ENCODE data around the gene PGD.

DNA sequence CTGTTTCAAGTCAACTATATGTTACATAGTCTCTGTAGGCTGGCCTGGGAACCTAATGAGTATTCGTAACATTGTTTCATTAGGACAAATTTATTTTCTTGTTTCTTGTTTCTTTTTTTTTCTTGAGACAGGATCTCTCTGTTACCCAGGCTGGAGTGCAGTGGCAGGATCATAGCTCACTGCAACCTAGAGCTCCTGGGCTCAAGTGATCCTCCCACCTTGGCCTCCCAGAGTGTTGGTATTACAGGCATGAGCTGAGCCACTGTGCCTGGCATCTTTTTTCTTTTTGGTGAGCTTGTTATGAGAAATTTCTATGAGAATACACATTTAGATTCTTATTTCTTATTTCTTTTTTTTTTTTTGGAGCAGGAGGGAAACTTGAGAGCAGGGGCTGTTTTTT is 38.2 kb downstream of the PGD start:
- TF ChIP-seq, protein P1, sequence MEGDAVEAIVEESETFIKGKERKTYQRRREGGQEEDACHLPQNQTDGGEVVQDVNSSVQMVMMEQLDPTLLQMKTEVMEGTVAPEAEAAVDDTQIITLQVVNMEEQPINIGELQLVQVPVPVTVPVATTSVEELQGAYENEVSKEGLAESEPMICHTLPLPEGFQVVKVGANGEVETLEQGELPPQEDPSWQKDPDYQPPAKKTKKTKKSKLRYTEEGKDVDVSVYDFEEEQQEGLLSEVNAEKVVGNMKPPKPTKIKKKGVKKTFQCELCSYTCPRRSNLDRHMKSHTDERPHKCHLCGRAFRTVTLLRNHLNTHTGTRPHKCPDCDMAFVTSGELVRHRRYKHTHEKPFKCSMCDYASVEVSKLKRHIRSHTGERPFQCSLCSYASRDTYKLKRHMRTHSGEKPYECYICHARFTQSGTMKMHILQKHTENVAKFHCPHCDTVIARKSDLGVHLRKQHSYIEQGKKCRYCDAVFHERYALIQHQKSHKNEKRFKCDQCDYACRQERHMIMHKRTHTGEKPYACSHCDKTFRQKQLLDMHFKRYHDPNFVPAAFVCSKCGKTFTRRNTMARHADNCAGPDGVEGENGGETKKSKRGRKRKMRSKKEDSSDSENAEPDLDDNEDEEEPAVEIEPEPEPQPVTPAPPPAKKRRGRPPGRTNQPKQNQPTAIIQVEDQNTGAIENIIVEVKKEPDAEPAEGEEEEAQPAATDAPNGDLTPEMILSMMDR (IDR thresholded peaks at IDR 0.05; ENCODE audit: insufficient read depth, low read length, poor library complexity, severe bottlenecking), result no peak
- no peak for TF ChIP-seq EZH2phosphoT487 (conservative IDR thresholded peaks at IDR 0.05; ENCODE audit: low read length)

Measured in SU-DHL-6 (cell line).